WTC11 (cell line): ENCODE measurements around the gene NDOR1. TPM values are rescaled to one million over a fixed set of nuclear protein-coding genes. Genes with fewer than 3 reads are reported as not detected.

Experiments
- ATAC-seq: fragments of 200-7000 bp; cut with Tn5 transposase; 2 replicates; pipeline ENCODE4 v1.10.0; 2021; ENCODE audit warnings: mild to moderate bottlenecking, moderate library complexity
- CTCF ChIA-PET: fragments of 300-600 bp; sonication (Branson Sonifier 250); formaldehyde crosslinking; loops from one replicate; lab custom pipeline; 2021; ENCODE audit warnings: antibody characterized with exemption; lab: Charles Lee
- POLR2A ChIA-PET: fragments of 350-600 bp; sonication (Branson Sonifier 250); formaldehyde crosslinking; loops from one replicate; lab custom pipeline; 2021; ENCODE audit warnings: antibody characterized with exemption; lab: Charles Lee
- DNase-seq: peaks from one replicate; pipeline ENCODE4 v3.0.0; 2021; ENCODE audit warnings: low spot score
- H3K27ac Mint-ChIP-seq: 2 replicates; pipeline ENCODE4 v1.8.0; 2021; ENCODE audit warnings: mixed read lengths
- H3K27me3 Mint-ChIP-seq: 2 replicates; pipeline ENCODE4 v1.8.0; 2021; ENCODE audit warnings: low read depth, mild to moderate bottlenecking, moderate library complexity, mixed read lengths
- H3K36me3 Mint-ChIP-seq: 2 replicates; pipeline ENCODE4 v1.8.0; 2021; ENCODE audit warnings: mixed read lengths
- H3K4me1 Mint-ChIP-seq: 2 replicates; pipeline ENCODE4 v1.8.0; 2022; ENCODE audit warnings: mixed read lengths
- H3K4me3 Mint-ChIP-seq: 2 replicates; pipeline ENCODE4 v1.8.0; 2021; ENCODE audit warnings: mild to moderate bottlenecking, moderate library complexity, mixed read lengths
- H3K9me3 Mint-ChIP-seq: 2 replicates; pipeline ENCODE4 v1.8.0; 2021; ENCODE audit warnings: mixed read lengths
- AR ChIP-seq: fragments of 250-450 bp; sonication (Bioruptor Pico); IDR thresholded peaks from 2 replicates; pipeline ENCODE4 v1.9.0; 2021; ENCODE audit warnings: mild to moderate bottlenecking
- CREB1 ChIP-seq: sonication (generic); formaldehyde crosslinking; IDR thresholded peaks from 2 replicates; pipeline ENCODE4 v1.8.0; 2023; ENCODE audit warnings: mild to moderate bottlenecking, missing genetic modification reagents
- ETV6 ChIP-seq: sonication (generic); formaldehyde crosslinking; IDR thresholded peaks from 2 replicates; pipeline ENCODE4 v1.8.1; 2022; ENCODE audit warnings: mild to moderate bottlenecking, missing genetic modification reagents
- GABPB1 ChIP-seq: sonication (generic); formaldehyde crosslinking; IDR thresholded peaks from 2 replicates; pipeline ENCODE4 v1.8.1; 2023; ENCODE audit warnings: mild to moderate bottlenecking, missing genetic modification reagents
- GTF2I ChIP-seq: fragments of 250-450 bp; sonication (Bioruptor Pico); conservative IDR thresholded peaks from 2 replicates; pipeline ENCODE4 v1.4.0; 2021; ENCODE audit warnings: mild to moderate bottlenecking
- JAZF1 ChIP-seq: fragments of 250-450 bp; sonication (Bioruptor Pico); IDR thresholded peaks from 2 replicates; pipeline ENCODE4 v1.9.0; 2021; ENCODE audit warnings: moderate library complexity, mild to moderate bottlenecking, inconsistent platforms
- MYBL2 ChIP-seq: sonication (generic); formaldehyde crosslinking; IDR thresholded peaks from 2 replicates; pipeline ENCODE4 v1.8.1; 2023; ENCODE audit warnings: mild to moderate bottlenecking, moderate library complexity, missing genetic modification reagents
- PRDM15 ChIP-seq: sonication (generic); formaldehyde crosslinking; IDR thresholded peaks from 2 replicates; pipeline ENCODE4 v1.8.0; 2022; ENCODE audit warnings: missing genetic modification reagents
- SP1 ChIP-seq: sonication (generic); formaldehyde crosslinking; conservative IDR thresholded peaks from 2 replicates; pipeline ENCODE4 v1.8.1; 2022; ENCODE audit warnings: missing genetic modification reagents
- STAT6 ChIP-seq: sonication (generic); formaldehyde crosslinking; conservative IDR thresholded peaks from 2 replicates; pipeline ENCODE4 v1.8.1; 2023; ENCODE audit warnings: mild to moderate bottlenecking, low read depth, missing genetic modification reagents, moderate library complexity
- TEAD4 ChIP-seq: sonication (generic); formaldehyde crosslinking; IDR thresholded peaks from 2 replicates; pipeline ENCODE4 v1.8.0; 2022; ENCODE audit warnings: mild to moderate bottlenecking, missing genetic modification reagents
- USF1 ChIP-seq: sonication (generic); formaldehyde crosslinking; IDR thresholded peaks from 2 replicates; pipeline ENCODE4 v1.8.0; 2022; ENCODE audit warnings: mild to moderate bottlenecking, missing genetic modification reagents
- ZBTB21 ChIP-seq: sonication (generic); formaldehyde crosslinking; IDR thresholded peaks from 2 replicates; pipeline ENCODE4 v1.8.1; 2023; ENCODE audit warnings: mild to moderate bottlenecking, missing genetic modification reagents, borderline replicate concordance
- ZMAT4 ChIP-seq: fragments of 250-450 bp; sonication (Bioruptor Pico); IDR thresholded peaks from 2 replicates; pipeline ENCODE4 v1.9.0; 2021; ENCODE audit warnings: mild to moderate bottlenecking
- total RNA-seq: library from RNA; stranded (reverse); gene quantifications from 3 replicates; pipeline ENCODE4 v1.2.3, GENCODE V29; 2021

NDOR1 gene
- total RNA-seq, 1 experiment from 2014 or later = 49.0 TPM

- TF ChIP-seq CREB1 (CRISPR knock-in tag) (no peak), STAT6 (no peak), GTF2I (no peak), GABPB1 (CRISPR knock-in tag) (no peak), TEAD4 (no peak), ZMAT4 (CRISPR knock-in tag) (no peak)
Measured at GRCh38 chr9:137162505-137163364, 42.8 kb upstream of the NDOR1 start (continued).

GRCh38 chr9:137163365-137163715 is 42.2 kb upstream of the NDOR1 start:
- Mint-ChIP-seq H3K27ac (no peak overlapping the region), H3K9me3 (no peaks in the 10 kb centered on the region), H3K36me3 (no peaks in the 10 kb centered on the region), H3K27me3 (peaks cover 84% of the 10 kb centered on the region), H3K4me1 (no peaks in the 10 kb centered on the region), H3K4me3 (peak overlapping the region; percentile 62)
- ChIA-PET POLR2A (interaction anchor here (0.8 kb wide), 1 partner anchor 77 kb away, joined by 3 read pairs; the partner anchor contains the start of gene TUBB4B), CTCF (interaction anchor here (0.7 to 3.7 kb wide), 18 partner anchors 12 to 400 kb away, joined by 3 to 40 read pairs (median 4); partner anchors contain the start of genes CYSRT1, NPDC1, RNF208 and RNF224)
- ATAC-seq = peak; percentile 1; the same call in 1 of the 2 replicates
- no peak for TF ChIP-seq ZBTB21
- peak; percentile 93 for TF ChIP-seq PRDM15 (CRISPR knock-in tag)
- no peak for TF ChIP-seq USF1 (CRISPR knock-in tag)
- TF ChIP-seq JAZF1 (CRISPR knock-in tag) = no peak
- no peak; the same call in 1 of the 2 replicates for TF ChIP-seq SP1
- no peak for TF ChIP-seq ETV6 (CRISPR knock-in tag)
- no peak for TF ChIP-seq ZMAT4 (CRISPR knock-in tag)
- no peak for TF ChIP-seq AR (CRISPR knock-in tag)
- no peak for TF ChIP-seq MYBL2 (CRISPR knock-in tag)
- DNase-seq = peak; percentile 57
